Uterus (tissue), 4 donors: Measurements from ENCODE around the gene ARID3C. TPM values are rescaled to one million over a fixed set of nuclear protein-coding genes. Genes with fewer than 3 reads are reported as not detected.

Experiments used
- DNase-seq, 2 donors: peaks; one replicate each; pipeline ENCODE4 v3.0.0-alpha.2; 2019 to 2020
- H3K27ac ChIP-seq, 2 donors: fragments of 200-600 bp; sonication (generic); 1 replicate in 1 of 2; 2 replicates in 1 of 2; pipeline ENCODE4 v1.5.1; 2016 to 2018
- H3K27me3 ChIP-seq, 2 donors: fragments of 200-600 bp; sonication (generic); one replicate each; pipeline ENCODE4 v1.5.1; 2018 to 2019; ENCODE audit warnings: control low read depth in 1 of 2
- H3K36me3 ChIP-seq, 2 donors: fragments of 200-600 bp; sonication (generic); one replicate each; pipeline ENCODE4 v1.5.1; 2019; ENCODE audit warnings: control low read depth in 1 of 2
- H3K4me1 ChIP-seq, 2 donors: fragments of 200-600 bp; sonication (generic); one replicate each; pipeline ENCODE4 v1.5.1; 2018 to 2019; ENCODE audit warnings: control low read depth in 1 of 2
- H3K4me3 ChIP-seq, 2 donors: fragments of 200-600 bp; sonication (generic); 1 replicate in 1 of 2; 2 replicates in 1 of 2; pipeline ENCODE4 v1.5.1; 2018 to 2019; ENCODE audit warnings: mild to moderate bottlenecking in 1 of 2
- H3K9me3 ChIP-seq, 2 donors: fragments of 200-600 bp; sonication (generic); one replicate each; pipeline ENCODE4 v1.5.1; 2019; ENCODE audit warnings: control low read depth in 1 of 2
- CTCF ChIP-seq, 4 experiments: fragments of 200-600 bp in 2 of 4; fragments of 450-650 bp in 2 of 4; sonication (generic) in 2 of 4; IDR thresholded peaks; one replicate each; pipeline ENCODE4 v1.5.1; 2016 to 2019; ENCODE audit warnings: antibody characterized with exemption in 4 of 4, mild to moderate bottlenecking in 2 of 4, moderate library complexity in 1 of 4
- POLR2A ChIP-seq, 2 donors: fragments of 450-650 bp; IDR thresholded peaks; one replicate each; pipeline ENCODE4 v1.6.1; 2016; ENCODE audit warnings: antibody characterized with exemption in 2 of 2, mild to moderate bottlenecking in 1 of 2, moderate library complexity in 1 of 2
- intact Hi-C: fragments of 100-400 bp; cut with DNase I; formaldehyde crosslinking; loops from one replicate; pipeline ENCODE4 v1.15.1; 2023; ENCODE audit warnings: low total_unique reads
- total RNA-seq, 4 donors: library from RNA; depleted of rRNA in 3 of 4; stranded (reverse); fragments of >200 nt in 3 of 4; gene quantifications; one replicate each; pipeline versions ENCODE4 v1.1.0 to v1.2.4, GENCODE V29; 2014 to 2023
- donor health status: DM: yes; HTN: yes; CAD: no.

ARID3C gene
- total RNA-seq, 4 donors from 2014 or later, result 0.35 to 0.82 TPM; not detected in 2

- intact Hi-C loops, result no loop called here
- peaks cover 48 to 62% of the 10 kb centered on the region in 2 donors for H3K27me3 ChIP-seq
Observed at GRCh38 chr9:34627716-34628655, 880 bp downstream of the ARID3C start.

GRCh38 chr9:34625186-34625486 lies 3.7 kb downstream of the ARID3C start:
- Histone ChIP-seq H3K36me3 (no peaks in the 10 kb centered on the region), H3K4me3 (no peak overlapping the region), H3K27me3 (peaks cover 48 to 71% of the 10 kb centered on the region in 2 donors), H3K4me1 (peaks cover 0 to 7% of the 10 kb centered on the region in 2 donors), H3K9me3 (no peaks in the 10 kb centered on the region), H3K27ac (no peak overlapping the region)
- intact Hi-C loops, result no loop called here
- no peak for DNase-seq
- TF ChIP-seq CTCF (IDR thresholded peaks at IDR 0.05) (no peak), POLR2A (IDR thresholded peaks at IDR 0.05) (no peak)

More at GRCh38 chr9:34627716-34628655, 880 bp downstream of the ARID3C start:
- Histone ChIP-seq H3K36me3 (no peaks in the 10 kb centered on the region), H3K27ac (no peak overlapping the region), H3K9me3 (no peaks in the 10 kb centered on the region), H3K4me1 (peaks cover 0 to 7% of the 10 kb centered on the region in 2 donors), H3K4me3 (peak overlapping the region in 1 of 2 donors; percentile 26)
- TF ChIP-seq POLR2A (IDR thresholded peaks at IDR 0.05), result no peak
- no peak for TF ChIP-seq CTCF (IDR thresholded peaks at IDR 0.05)
- no peak for DNase-seq

- H3K27ac ChIP-seq, result no peak overlapping the region
- peaks cover 48 to 69% of the 10 kb centered on the region in 2 donors for H3K27me3 ChIP-seq
Observed at GRCh38 chr9:34624475-34625185, 4.2 kb downstream of the ARID3C start.

GRCh38 chr9:34623374-34624235 lies 5.3 kb downstream of the ARID3C start:
- Histone ChIP-seq H3K27ac (no peak overlapping the region), H3K4me3 (no peak overlapping the region), H3K27me3 (peaks cover 46 to 63% of the 10 kb centered on the region in 2 donors), H3K36me3 (no peaks in the 10 kb centered on the region), H3K4me1 (peaks cover 4 to 5% of the 10 kb centered on the region in 2 donors), H3K9me3 (no peaks in the 10 kb centered on the region)
- intact Hi-C loops, result no loop called here
- TF ChIP-seq POLR2A (IDR thresholded peaks at IDR 0.05) (no peak), CTCF (IDR thresholded peaks at IDR 0.05) (no peak)
- DNase-seq, result no peak

More at GRCh38 chr9:34624475-34625185, 4.2 kb downstream of the ARID3C start:
- intact Hi-C loops, result no loop called here
- DNase-seq, result no peak
- Histone ChIP-seq H3K4me1 (peaks cover under 1 to 7% of the 10 kb centered on the region in 2 donors), H3K9me3 (no peaks in the 10 kb centered on the region), H3K4me3 (no peak overlapping the region), H3K36me3 (no peaks in the 10 kb centered on the region)
- TF ChIP-seq POLR2A (IDR thresholded peaks at IDR 0.05) (no peak), CTCF (IDR thresholded peaks at IDR 0.05) (no peak)
